CD4-positive, alpha-beta T cell treated with Interferon alpha-2 for 1 hour (primary cell): ENCODE measurements around the gene SLC30A1.
A peak's percentile ranks its signal among the peaks of the same experiment; 100 is the strongest.
"Not testable (repeated sequence)": the region's sequence is repeated elsewhere in the genome, so short reads cannot be mapped to it uniquely, and the experiment has no call there.

ENCODE experiments used
- DNase-seq, 2 donors: peaks; one replicate each; pipeline ENCODE4 v3.0.0-alpha.2; 2020 to 2022

Gene SLC30A1, protein sequence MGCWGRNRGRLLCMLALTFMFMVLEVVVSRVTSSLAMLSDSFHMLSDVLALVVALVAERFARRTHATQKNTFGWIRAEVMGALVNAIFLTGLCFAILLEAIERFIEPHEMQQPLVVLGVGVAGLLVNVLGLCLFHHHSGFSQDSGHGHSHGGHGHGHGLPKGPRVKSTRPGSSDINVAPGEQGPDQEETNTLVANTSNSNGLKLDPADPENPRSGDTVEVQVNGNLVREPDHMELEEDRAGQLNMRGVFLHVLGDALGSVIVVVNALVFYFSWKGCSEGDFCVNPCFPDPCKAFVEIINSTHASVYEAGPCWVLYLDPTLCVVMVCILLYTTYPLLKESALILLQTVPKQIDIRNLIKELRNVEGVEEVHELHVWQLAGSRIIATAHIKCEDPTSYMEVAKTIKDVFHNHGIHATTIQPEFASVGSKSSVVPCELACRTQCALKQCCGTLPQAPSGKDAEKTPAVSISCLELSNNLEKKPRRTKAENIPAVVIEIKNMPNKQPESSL

GRCh38 chr1:211578640-211579439 is at the start of gene SLC30A1:
TSS of gene SLC30A1 (minus strand) at chr1:211579161. CDS start at chr1:211578612, 549 bp downstream.
- peak; percentile 98 to 99 for DNase-seq

GRCh38 chr1:211628417-211628816 is 49.5 kb upstream of the SLC30A1 start:
- no peak for DNase-seq

DNA sequence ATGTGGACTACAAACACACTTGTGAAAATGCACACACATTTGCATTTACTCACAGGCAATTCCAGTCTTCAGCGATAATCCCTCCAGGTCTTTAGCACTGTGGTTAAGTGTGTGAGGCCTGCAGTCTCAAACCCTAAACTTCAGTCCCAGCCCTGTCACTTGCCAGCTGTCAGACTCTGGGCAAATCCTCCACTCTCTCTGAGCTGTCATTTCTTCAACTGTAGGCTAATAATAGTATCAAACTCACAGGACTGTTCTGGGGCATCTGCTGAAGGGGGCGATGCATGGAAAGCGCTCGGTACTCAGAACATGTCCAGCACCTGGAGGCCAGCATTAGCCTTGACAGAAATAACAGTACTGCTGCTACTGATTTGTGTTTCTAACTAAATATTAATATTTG is 48.3 kb upstream of the SLC30A1 start:
- DNase-seq, result no peak

DNA sequence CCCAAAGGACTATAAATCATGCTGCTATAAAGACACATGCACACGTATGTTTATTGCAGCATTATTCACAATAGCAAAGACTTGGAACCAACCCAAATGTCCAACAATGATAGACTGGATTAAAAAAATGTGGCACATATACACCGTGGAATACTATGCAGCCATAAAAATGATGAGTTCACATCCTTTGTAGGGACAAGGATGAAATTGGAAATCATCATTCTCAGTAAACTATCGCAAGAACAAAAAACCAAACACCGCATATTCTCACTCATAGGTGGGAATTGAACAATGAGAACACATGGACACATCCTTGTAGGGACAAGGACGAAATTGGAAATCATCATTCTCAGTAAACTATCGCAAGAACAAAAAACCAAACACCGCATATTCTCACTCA is 46.9 kb upstream of the SLC30A1 start:
- DNase-seq, result not testable (repeated sequence)

DNA sequence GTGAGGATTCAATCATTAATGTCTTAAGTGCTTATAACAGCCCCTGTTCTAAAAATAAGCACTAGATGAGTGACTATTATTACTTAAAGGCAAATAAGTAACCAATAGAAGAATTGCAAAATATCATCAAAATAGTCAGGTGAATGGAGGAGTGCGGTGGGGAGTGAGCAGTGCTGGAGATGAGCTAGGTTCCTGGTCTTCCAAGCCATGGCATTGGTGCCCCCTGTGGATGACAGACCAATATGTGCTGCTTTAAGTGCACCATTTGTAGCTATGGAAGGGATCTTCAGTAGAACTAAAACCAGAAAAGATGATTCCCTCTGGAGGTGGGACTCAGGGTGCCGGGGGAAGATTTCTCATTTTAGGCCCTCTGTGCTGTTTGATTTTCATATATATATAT is 46.1 kb upstream of the SLC30A1 start:
- peak; percentile 49 to 55 for DNase-seq

DNA sequence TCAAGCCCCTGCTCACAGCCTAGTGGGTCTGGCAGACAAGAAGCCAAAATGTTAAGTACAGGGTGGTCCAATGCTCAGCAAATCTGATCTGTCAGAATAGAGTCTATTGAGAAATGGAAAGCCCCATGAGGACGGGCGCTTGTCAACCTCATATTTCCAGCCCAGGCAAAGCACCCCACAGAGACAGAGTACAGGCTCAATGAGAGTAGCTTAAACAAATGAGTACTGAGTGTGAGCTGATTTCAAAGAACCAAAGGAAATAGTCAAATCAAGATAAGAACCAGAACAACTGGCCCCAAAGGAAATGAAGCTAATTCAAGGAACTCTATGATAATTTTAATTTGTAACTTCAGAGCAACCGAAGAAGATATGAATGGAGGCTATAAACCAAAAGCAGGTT is 44.6 kb upstream of the SLC30A1 start:
- DNase-seq, result no peak

DNA sequence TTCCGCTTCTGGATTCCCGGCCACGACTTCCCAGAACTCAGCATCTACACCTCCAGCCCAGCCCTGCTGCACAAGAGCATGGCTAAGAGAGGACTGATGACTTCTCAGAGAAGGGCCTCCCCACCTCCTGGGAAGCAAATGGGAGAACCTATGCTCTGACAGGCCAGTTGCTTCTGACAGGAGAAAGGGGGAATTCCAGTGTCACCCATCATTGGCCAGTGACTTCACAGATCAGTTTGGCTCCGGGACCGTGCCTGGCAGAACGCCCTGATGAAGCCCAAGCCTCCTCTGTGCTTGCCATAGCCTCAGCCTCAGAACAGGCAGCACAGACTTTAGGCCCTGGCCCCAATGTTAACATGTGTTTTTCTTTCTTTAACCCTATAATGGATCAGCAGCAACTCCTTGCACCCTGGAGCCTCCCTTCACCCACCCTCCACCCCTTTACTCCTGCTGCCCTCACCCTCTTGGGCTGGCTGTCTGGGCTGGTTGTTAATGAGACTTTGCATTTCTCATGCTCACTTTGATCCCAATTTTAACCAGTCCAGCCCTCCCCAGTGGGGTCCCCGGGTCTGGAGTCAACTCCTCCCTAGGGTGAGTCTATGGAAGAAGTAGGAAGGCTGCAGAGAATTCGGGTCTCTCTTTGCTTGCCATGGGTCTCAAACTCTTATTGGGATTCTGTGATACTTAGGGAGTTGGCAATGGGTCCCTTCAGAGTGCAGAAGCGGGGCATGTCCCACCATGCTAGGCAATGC is 42.7 kb upstream of the SLC30A1 start:
- DNase-seq, result no peak

DNA sequence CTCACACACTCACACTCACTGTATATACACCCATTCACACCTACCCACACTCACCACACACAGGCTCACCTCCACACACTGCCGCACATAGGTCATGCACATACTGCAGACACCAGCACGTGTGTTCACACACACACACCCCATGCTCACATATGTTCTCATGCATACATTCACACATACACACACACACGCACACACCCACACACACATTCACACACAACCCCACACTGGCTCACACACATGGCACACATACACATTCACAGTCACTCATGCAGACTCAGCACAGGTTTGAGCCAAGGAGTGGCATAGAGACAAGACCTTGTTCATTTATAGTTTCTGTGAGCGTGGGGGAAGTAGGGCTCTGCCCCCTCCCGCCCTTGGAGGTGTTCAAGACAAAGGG is 41.1 kb upstream of the SLC30A1 start:
- no peak for DNase-seq

- no peak for DNase-seq
Observed at GRCh38 chr1:211619033-211619996, 40.4 kb upstream of the SLC30A1 start.

DNA sequence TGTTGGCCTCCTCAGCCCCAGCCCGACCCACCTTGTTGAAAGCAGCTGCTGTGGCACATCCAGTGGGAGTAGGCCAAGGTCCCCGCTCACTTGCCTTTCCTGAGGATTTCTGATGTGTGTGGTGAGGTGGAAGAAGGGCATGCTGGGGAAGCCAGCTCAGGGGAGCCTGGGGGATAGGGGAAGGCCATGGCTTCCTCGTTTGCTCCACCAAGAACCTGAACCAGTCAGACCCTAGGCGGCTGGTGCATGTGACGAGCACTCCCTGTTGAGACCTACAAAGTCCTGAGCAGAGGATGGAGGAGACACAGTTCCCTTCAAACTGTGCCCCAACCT is 38.0 kb upstream of the SLC30A1 start:
- DNase-seq, result no peak

- no peak for DNase-seq
Observed at GRCh38 chr1:211616231-211616964, 37.4 kb upstream of the SLC30A1 start.

- DNase-seq, result no peak
Observed at GRCh38 chr1:211614615-211615014, 35.7 kb upstream of the SLC30A1 start.

- DNase-seq, result no peak
Observed at GRCh38 chr1:211613951-211614350, 35.0 kb upstream of the SLC30A1 start.

- DNase-seq, result peak; percentile 3 to 68
Observed at GRCh38 chr1:211613108-211613947, 34.4 kb upstream of the SLC30A1 start.

GRCh38 chr1:211612786-211613107 is 33.8 kb upstream of the SLC30A1 start:
- DNase-seq, result no peak

GRCh38 chr1:211611818-211612217 is 32.9 kb upstream of the SLC30A1 start:
- DNase-seq, result no peak

GRCh38 chr1:211610779-211611556 is 32.0 kb upstream of the SLC30A1 start:
- no peak for DNase-seq

GRCh38 chr1:211609120-211610024 is 30.4 kb upstream of the SLC30A1 start:
- no peak for DNase-seq
